ENCODE data around the gene CEP55. TPM values are rescaled to one million over a fixed set of nuclear protein-coding genes. Genes with fewer than 3 reads are reported as not detected.
"Not testable (repeated sequence)": the region's sequence is repeated elsewhere in the genome, so short reads cannot be mapped to it uniquely, and the experiment has no call there.

CEP55 gene
- total RNA-seq, 1 donor from 2014 or later: 18.4 TPM

GRCh38 chr10:93505075-93505474 lies 8.7 kb downstream of the CEP55 start:
- no peak for DNase-seq (ENCODE audit: extremely low read depth, low read depth, low spot score)

DNA sequence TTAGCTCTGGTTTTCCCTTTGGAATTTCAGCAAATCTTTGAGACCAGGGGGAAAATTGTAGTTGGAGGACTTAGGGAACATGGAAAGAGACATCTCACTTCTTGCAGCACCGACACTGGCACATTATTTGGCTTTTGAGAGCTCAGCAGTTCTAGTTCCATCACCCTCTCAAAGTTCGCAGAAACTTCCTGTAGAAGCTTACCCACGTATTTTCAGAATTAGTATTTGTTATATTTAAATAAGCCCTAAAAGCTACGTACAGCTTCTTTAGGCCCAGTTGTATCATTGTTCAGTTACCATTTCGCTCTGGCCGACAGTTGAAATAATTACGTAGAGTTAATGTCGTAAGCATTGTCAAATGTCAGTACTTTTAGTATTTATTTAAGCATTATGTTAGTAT lies 13.4 kb downstream of the CEP55 start:
- no peak for DNase-seq (ENCODE audit: extremely low read depth, low read depth, low spot score)

DNA sequence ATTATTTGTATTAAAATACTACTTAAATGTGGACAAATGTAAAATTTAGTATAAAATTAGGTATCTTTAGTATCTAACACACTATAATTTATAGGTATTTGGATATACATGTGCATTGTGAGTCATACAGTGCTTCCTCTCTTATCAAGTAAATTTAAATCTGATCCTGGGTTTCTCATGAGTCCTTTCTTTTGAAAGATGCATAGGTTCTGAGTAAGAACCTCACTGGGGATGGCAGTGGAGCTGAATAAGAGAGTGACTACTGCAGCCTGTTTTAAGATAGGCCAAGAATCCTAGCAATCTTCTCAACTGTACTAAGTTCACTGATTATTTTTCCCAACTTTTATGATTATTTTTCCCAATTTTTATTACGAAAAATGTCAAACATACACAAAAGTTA lies 16.2 kb downstream of the CEP55 start:
- no peak for DNase-seq (ENCODE audit: extremely low read depth, low read depth, low spot score)

- DNase-seq (ENCODE audit: extremely low read depth, low read depth, low spot score): no peak
Observed at GRCh38 chr10:93513091-93513490, 16.7 kb downstream of the CEP55 start.

DNA sequence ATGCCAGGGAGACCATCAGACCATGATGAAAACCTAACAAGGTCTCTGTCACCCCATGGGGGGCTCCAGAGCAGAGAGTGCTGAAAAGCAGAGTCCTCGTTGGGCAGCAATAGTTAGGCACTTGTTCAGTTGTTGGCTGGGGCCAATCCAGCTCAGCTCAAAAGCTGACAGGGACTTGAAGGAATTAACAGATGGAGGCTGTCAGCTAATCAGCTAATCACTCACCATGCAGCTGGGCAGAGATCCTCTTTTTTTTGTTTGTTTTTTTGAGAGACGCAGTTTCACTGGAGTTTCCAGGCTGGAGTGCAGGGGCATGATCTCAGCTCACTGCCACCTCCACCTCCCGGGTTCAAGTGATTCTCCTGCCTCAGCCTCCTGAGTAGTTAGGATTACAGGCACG lies 18.1 kb downstream of the CEP55 start:
- DNase-seq (ENCODE audit: extremely low read depth, low read depth, low spot score): no peak

GRCh38 chr10:93515071-93516005 lies 18.9 kb downstream of the CEP55 start:
- DNase-seq (ENCODE audit: extremely low read depth, low read depth, low spot score): no peak

GRCh38 chr10:93516006-93516380 lies 19.6 kb downstream of the CEP55 start:
- no peak for DNase-seq (ENCODE audit: extremely low read depth, low read depth, low spot score)

DNA sequence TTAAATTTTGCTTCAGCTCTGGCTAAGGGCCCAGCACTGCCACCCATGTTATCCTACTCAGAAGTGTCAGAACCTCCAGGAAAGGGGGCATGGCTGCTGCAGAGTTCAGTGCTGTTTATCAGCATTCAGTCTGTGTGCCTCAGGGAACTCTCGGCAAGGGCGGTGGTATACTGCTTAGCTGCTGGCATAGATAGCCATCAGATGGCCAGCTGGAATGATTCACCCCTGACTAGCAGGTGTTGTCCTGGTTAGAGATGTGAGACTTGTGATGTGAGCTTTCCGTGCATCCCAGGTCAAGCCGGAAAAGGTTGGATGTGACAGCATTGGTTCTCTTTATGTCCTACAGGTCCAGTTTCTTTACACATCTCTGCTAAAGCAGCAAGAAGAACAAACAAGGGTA lies 22.1 kb downstream of the CEP55 start:
- DNase-seq (ENCODE audit: extremely low read depth, low read depth, low spot score): no peak

DNA sequence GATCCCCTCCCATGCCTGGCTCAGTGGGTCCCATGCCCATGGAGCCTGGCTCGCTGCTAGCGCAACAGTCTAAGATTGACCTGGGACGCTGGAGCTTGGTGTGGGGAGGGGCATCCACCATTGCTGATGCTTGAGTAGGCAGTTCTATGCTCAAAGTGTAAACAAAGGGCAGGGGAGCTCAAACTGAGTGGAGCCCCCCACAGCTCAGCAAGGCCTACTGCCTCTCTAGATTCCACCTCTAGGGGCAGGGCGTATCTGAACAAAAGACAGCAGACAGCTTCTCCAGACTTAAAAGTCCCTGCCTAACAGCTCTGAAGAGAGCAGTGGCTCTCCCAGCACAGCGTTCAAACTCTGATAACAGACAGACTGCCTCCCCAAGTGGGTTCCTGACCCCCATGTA lies 38.9 kb downstream of the CEP55 start:
- DNase-seq (ENCODE audit: extremely low read depth, low read depth, low spot score): no peak

GRCh38 chr10:93540871-93541270 lies 44.5 kb downstream of the CEP55 start:
- not testable (repeated sequence) for DNase-seq (ENCODE audit: extremely low read depth, low read depth, low spot score)

DNA sequence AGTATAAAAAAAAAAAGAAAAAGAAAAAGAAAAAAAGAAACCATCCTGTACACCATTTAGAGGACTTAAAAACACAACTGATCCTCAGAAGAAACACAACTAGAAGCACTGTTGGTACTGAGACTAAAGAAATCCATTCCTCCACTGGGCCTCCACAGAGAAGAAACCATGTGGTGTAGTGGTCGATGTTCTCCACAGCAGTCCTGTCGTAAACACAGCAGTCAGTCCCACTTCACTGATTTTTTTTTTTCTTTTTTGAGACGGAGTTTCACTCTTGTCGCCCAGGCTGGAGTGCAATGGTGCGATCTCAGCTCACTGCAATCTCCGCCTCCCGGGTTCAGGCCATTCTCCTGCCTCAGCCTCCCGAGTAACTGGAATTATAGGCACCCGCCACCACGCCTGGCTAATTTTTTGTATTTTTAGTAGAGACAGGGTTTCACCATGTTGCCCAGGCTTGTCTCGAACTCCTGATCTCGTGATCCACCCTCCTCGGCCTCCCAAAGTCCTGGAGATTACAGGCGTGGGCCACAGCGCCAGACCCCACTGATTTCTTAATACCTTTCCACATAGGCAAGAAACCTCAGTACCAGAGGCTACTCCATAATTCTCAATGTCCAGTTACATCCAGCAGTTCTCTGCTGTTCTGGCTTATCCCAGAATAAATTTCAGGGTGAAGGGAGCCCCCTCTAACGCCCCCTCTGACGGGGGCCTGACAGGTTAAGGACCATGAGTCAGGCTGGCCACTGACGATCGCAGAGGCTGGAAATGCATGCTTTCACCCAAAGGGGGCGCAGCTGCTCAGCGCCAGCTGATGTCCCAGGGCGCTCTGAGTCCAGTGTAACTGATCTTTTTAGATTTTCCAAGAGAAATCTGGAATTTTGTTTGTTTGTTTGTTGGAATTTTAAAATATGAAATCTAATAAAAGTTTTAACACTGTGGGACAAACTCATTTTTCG lies 45.3 kb downstream of the CEP55 start:
- no peak for DNase-seq (ENCODE audit: extremely low read depth, low read depth, low spot score)

- DNase-seq (ENCODE audit: extremely low read depth, low read depth, low spot score): no peak
Observed at GRCh38 chr10:93542358-93542791, 46.0 kb downstream of the CEP55 start.

GRCh38 chr10:93546995-93547394 lies 50.6 kb downstream of the CEP55 start:
- not testable (repeated sequence) for DNase-seq (ENCODE audit: extremely low read depth, low read depth, low spot score)

DNA sequence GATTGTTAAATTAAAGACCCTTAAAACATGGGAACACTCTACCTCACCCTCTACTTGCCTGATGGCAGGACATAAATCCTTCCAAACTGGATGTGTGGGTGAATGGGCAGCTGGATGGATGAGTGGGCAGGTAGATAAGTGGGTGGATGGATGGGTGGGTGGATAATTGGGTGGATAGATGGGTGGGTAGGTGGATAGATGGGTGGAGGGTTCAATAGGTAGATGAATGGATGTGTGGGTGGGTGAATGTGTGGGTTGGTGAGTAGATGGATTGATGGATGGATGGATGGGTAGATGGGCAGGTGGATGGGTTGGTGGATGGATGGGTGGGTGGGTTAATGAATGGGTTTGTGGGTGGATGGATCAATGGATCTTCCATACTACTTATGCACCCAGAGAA lies 51.1 kb downstream of the CEP55 start:
- DNase-seq (ENCODE audit: extremely low read depth, low read depth, low spot score): no peak

DNA sequence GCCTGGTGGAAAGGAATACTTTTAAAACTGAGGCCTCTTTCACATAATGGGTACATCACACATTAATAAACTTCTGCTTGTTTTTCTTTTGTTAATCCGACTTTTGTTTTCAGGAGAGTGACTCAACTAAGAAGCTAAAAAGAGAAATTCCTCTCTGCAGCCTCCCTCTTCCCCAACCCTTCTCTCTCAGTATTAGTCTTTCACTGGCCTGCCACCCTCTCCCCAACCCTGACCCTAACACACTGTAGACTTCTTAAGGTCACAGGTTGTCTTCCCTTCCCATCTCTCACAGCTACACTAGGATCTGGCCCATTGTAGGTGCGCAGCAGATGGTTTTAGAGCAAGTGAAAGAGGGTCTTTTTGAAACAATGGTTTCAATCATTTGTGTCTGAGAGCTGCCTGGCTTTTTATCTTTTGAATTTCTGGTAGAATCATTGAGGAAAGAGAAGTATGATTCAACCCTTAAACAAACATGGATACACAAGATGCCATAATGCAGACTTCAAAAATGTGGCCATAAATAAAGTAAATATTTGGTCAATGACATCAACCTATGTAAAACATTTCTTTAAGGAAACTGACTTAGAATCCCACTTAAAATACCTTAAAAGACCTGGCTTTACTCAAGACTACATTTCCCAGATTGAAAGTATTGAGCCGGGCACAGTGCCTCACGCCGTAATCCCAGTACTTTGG lies 52.1 kb downstream of the CEP55 start:
- DNase-seq (ENCODE audit: extremely low read depth, low read depth, low spot score): no peak

GRCh38 chr10:93550606-93551005 lies 54.2 kb downstream of the CEP55 start:
- DNase-seq (ENCODE audit: extremely low read depth, low read depth, low spot score): no peak

DNA sequence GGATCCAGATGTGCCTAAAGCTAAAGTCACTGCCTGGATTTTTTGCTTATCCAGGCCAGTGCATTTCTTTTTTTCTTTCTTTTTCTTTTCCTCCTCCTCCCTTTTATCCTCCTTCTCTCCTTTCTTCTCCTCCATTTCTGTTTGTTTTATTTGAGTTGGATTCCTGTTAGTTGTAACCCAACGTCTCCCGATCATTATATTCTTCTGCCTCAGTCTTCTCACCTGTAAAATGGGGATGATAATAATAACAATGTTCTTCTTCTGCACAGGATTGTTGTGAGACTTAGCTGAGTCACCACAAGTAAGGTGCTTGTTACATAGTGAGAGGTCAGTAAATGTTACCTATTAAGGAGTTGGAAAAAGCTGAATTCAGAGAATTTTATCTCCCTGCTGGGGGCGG lies 56.4 kb downstream of the CEP55 start:
- DNase-seq (ENCODE audit: extremely low read depth, low read depth, low spot score): no peak

DNA sequence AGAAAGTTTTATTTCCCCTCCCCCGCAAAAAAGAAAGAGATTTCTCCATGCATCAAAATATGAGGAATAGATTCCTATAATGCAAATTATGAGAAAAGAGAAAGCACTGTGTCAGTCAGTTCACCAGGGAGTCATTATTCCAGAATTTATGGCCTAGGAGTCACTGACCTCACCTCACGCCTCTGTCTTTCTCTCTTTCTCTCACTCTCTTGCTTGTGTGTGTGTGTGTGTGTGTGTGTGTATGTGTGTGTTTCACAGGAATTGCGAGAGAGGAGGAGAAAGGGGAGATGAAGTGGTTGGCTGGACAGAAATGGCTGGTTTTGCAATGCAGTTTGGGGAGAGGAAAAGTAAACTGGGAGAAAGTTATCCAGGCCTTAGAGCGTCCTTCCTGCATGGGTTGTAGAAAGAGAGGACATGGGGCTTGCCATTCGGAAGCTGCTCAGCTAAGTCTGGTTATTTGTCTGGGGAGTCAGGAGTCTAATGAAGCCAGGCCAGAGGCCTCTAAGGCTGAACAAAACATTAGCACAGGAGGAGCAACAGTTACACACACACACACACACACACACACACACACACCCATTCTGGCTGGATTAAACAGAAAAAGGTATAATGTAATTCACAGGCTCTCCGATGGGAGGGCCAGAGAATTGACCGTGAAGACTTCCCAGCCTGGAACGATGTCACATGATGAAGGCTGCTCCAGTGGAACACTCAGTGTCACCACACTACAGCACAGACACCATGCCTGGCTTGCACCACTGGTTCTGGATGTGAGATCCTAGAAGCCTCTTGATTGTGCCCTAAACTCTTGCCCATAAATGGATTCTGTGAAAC lies 57.3 kb downstream of the CEP55 start:
- DNase-seq (ENCODE audit: extremely low read depth, low read depth, low spot score): no peak

DNA sequence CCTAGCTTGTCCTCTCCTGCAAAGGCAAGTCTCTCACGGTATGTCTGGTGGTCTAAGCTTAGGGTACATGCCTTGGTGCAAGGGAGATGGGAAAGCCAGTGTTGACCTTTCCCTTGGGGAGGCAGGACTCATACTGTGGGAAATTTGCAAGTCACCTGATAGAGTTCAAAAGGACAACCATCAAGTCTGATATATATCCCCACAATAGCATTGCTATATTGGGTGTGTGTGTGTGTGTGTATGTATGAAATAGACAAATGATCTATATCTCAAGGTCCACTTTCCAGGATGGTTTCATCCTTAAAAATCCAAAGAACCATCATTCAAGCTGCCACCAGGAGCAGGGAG lies 57.9 kb downstream of the CEP55 start:
- no peak for DNase-seq (ENCODE audit: extremely low read depth, low read depth, low spot score)

DNA sequence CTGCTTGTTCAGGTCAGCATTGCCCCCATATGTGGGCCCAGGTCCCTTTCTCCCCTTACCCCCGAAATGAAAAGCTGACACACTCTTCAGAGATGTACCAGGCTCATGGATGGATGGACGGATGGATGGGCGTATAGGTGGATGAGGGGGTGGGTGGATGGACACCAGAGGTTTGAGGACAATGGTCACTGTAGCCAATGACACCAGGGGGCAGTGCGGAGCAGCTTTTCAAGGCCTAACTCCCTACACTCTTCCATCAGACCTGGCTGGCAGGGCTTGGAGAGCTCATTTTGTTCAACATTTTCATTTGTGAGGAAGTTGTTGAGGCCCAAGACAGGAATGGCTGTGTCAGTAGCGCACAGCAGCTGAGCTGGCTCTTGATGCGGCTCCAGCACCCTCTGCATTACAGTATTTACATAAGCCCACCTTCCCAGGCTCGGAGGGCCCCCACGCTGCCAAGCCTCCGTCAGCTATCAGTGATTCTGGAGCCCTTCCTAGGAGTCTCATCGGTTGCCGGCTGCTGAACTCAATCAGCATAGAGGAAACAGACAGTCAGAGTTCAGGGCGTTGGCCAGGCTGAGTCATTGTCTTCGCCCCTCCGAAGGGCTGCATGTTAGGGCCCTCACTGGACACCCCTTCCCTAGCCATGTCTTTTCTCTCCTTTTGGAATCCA lies 58.5 kb downstream of the CEP55 start:
- no peak for DNase-seq (ENCODE audit: extremely low read depth, low read depth, low spot score)

All from glomerular endothelial cell (primary cell).